Tibial nerve (tissue), 4 donors: ENCODE results near the gene KCNT2. TPM values are rescaled to one million over a fixed set of nuclear protein-coding genes. Genes with fewer than 3 reads are reported as not detected.
"Not testable (repeated sequence)": the region's sequence is repeated elsewhere in the genome, so short reads cannot be mapped to it uniquely, and the experiment has no call there.

ENCODE experiments used
- DNase-seq, 2 donors: peaks; one replicate each; pipeline ENCODE4 v3.0.0-alpha.2; 2019; ENCODE audit warnings: low spot score in 2 of 2
- H3K27ac ChIP-seq, 4 donors: fragments of 200-600 bp; sonication (generic) in 3 of 4; one replicate each; pipeline ENCODE4 v1.5.1; 2017 to 2019; ENCODE audit warnings: mild to moderate bottlenecking in 1 of 4
- H3K27me3 ChIP-seq, 2 donors: fragments of 200-600 bp; sonication (generic) in 1 of 2; one replicate each; pipeline versions ENCODE4 v1.5.1 to v1.6.0; 2017 to 2019
- H3K36me3 ChIP-seq, 3 donors: fragments of 200-600 bp; sonication (generic); one replicate each; pipeline ENCODE4 v1.5.1; 2018 to 2019
- H3K4me1 ChIP-seq, 4 donors: fragments of 200-600 bp; sonication (generic) in 3 of 4; one replicate each; pipeline ENCODE4 v1.5.1; 2017 to 2019
- H3K4me3 ChIP-seq, 4 donors: fragments of 200-600 bp; sonication (generic) in 3 of 4; one replicate each; pipeline ENCODE4 v1.5.1; 2017 to 2019; ENCODE audit warnings: mild to moderate bottlenecking in 1 of 4, moderate library complexity in 1 of 4
- H3K9me3 ChIP-seq, 4 donors: fragments of 200-600 bp; sonication (generic) in 3 of 4; one replicate each; pipeline ENCODE4 v1.5.1; 2017 to 2019
- CTCF ChIP-seq, 5 experiments: fragments of 200-600 bp in 3 of 5; fragments of 450-650 bp in 2 of 5; sonication (generic) in 3 of 5; IDR thresholded peaks; one replicate each; pipeline ENCODE4 v1.5.1; 2016 to 2019; ENCODE audit warnings: antibody characterized with exemption in 5 of 5, mild to moderate bottlenecking in 3 of 5, moderate library complexity in 2 of 5
- EP300 ChIP-seq, 2 donors: sonication (generic); formaldehyde crosslinking; IDR thresholded peaks; one replicate each; pipeline ENCODE4 v1.6.1; 2017; ENCODE audit warnings: antibody characterized with exemption in 2 of 2, mild to moderate bottlenecking in 1 of 2
- POLR2A ChIP-seq, 2 donors: fragments of 450-650 bp; IDR thresholded peaks; one replicate each; pipeline ENCODE4 v1.6.1; 2017; ENCODE audit warnings: antibody characterized with exemption in 2 of 2, mild to moderate bottlenecking in 2 of 2, moderate library complexity in 2 of 2
- WGBS, 2 donors: methylation state at CpG; one replicate each; pipeline ENCODE4 v1.1.5; 2018; 5-methylcytosine and 5-hydroxymethylcytosine counted together
- total RNA-seq, 4 donors: library from RNA; depleted of rRNA; stranded (reverse); fragments of >200 nt; gene quantifications; one replicate each; pipeline ENCODE4 v1.1.0, GENCODE V29; 2016

The KCNT2 gene
- total RNA-seq, 4 donors from 2014 or later = 8.0 to 9.9 (median 8.6) TPM

GRCh38 chr1:196510451-196510850 is 97.8 kb downstream of the KCNT2 start:
- Histone ChIP-seq H3K4me3 (no peak overlapping the region), H3K9me3 (no peaks in the 10 kb centered on the region), H3K4me1 (no peaks in the 10 kb centered on the region), H3K36me3 (no peaks in the 10 kb centered on the region), H3K27me3 (no peaks in the 10 kb centered on the region), H3K27ac (no peak overlapping the region)
- TF ChIP-seq POLR2A (IDR thresholded peaks at IDR 0.05) (no peak), EP300 (IDR thresholded peaks at IDR 0.05) (no peak), CTCF (IDR thresholded peaks at IDR 0.05) (no peak)
- 79 to 86% methylated on average over 1 of the region's 1 CpG for WGBS, 2 donors
- no peak for DNase-seq

GRCh38 chr1:196504224-196504623 is 104.0 kb downstream of the KCNT2 start:
- not testable (repeated sequence) for DNase-seq, H3K4me1 ChIP-seq, H3K36me3 ChIP-seq, H3K27me3 ChIP-seq, H3K27ac ChIP-seq, H3K9me3 ChIP-seq, H3K4me3 ChIP-seq
- WGBS, 2 donors = 87 to 94% methylated on average over 1 of the region's 1 CpG

- no peak for TF ChIP-seq POLR2A (IDR thresholded peaks at IDR 0.05)
- TF ChIP-seq EP300 (IDR thresholded peaks at IDR 0.05) = no peak
- TF ChIP-seq CTCF (IDR thresholded peaks at IDR 0.05) = no peak
- no peak overlapping the region for H3K4me3 ChIP-seq
- no peak for DNase-seq
- H3K4me1 ChIP-seq = no peaks in the 10 kb centered on the region
- no peak overlapping the region for H3K27ac ChIP-seq
- no peaks in the 10 kb centered on the region for H3K27me3 ChIP-seq
- H3K36me3 ChIP-seq = no peaks in the 10 kb centered on the region
- 90 to 96% methylated on average over 2 of the region's 2 CpGs for WGBS, 2 donors
- H3K9me3 ChIP-seq = no peaks in the 10 kb centered on the region
These were observed 105.8 kb downstream of the KCNT2 start for GRCh38 chr1:196502437-196502836.

- no peaks in the 10 kb centered on the region for H3K9me3 ChIP-seq
- 94 to 95% methylated on average over 8 of the region's 8 CpGs for WGBS, 2 donors
These were observed 106.3 kb downstream of the KCNT2 start for GRCh38 chr1:196501760-196502428.

GRCh38 chr1:196497817-196498216 is 110.4 kb downstream of the KCNT2 start:
- Histone ChIP-seq H3K4me1 (no peaks in the 10 kb centered on the region), H3K36me3 (no peaks in the 10 kb centered on the region), H3K27me3 (no peaks in the 10 kb centered on the region), H3K4me3 (no peak overlapping the region), H3K9me3 (no peaks in the 10 kb centered on the region), H3K27ac (no peak overlapping the region)
- no peak for TF ChIP-seq POLR2A (IDR thresholded peaks at IDR 0.05)
- TF ChIP-seq EP300 (IDR thresholded peaks at IDR 0.05) = no peak
- TF ChIP-seq CTCF (IDR thresholded peaks at IDR 0.05) = no peak
- DNase-seq = no peak
- 91 to 93% methylated on average over 4 of the region's 4 CpGs for WGBS, 2 donors

More at GRCh38 chr1:196501760-196502428, 106.3 kb downstream of the KCNT2 start:
- no peaks in the 10 kb centered on the region for H3K4me1 ChIP-seq
- no peak overlapping the region for H3K4me3 ChIP-seq
- no peak overlapping the region for H3K27ac ChIP-seq
- no peaks in the 10 kb centered on the region for H3K27me3 ChIP-seq
- H3K36me3 ChIP-seq = no peaks in the 10 kb centered on the region
- no peak for DNase-seq
- TF ChIP-seq EP300 (IDR thresholded peaks at IDR 0.05) = no peak
- no peak for TF ChIP-seq CTCF (IDR thresholded peaks at IDR 0.05)
- TF ChIP-seq POLR2A (IDR thresholded peaks at IDR 0.05) = no peak

- TF ChIP-seq EP300 (IDR thresholded peaks at IDR 0.05) = no peak
- no peak for TF ChIP-seq POLR2A (IDR thresholded peaks at IDR 0.05)
- no peak for TF ChIP-seq CTCF (IDR thresholded peaks at IDR 0.05)
- no peak overlapping the region for H3K4me3 ChIP-seq
- H3K9me3 ChIP-seq = no peaks in the 10 kb centered on the region
These were observed 113.5 kb downstream of the KCNT2 start for GRCh38 chr1:196494766-196495165.

More at GRCh38 chr1:196494766-196495165, 113.5 kb downstream of the KCNT2 start:
- Histone ChIP-seq H3K36me3 (no peaks in the 10 kb centered on the region), H3K4me1 (no peaks in the 10 kb centered on the region), H3K27ac (no peak overlapping the region), H3K27me3 (no peaks in the 10 kb centered on the region)
- 95 to 96% methylated on average over 5 of the region's 5 CpGs for WGBS, 2 donors
- DNase-seq = no peak
